AG09319 (cell line): ENCODE measurements around the gene ACADSB.

Source experiments
- DNase-seq: peaks from one replicate; pipeline ENCODE4 v3.0.0-alpha.2; 2010; ENCODE audit warnings: low read depth; ENCODE audit errors: extremely low read depth
- TF ChIP-seq, protein P1 (sequence below): IDR thresholded peaks from 2 replicates; pipeline ENCODE4 v1.5.1; 2011; ENCODE audit warnings: low read depth, mild to moderate bottlenecking, inconsistent platforms, low read length, moderate library complexity

The ACADSB gene

DNA sequence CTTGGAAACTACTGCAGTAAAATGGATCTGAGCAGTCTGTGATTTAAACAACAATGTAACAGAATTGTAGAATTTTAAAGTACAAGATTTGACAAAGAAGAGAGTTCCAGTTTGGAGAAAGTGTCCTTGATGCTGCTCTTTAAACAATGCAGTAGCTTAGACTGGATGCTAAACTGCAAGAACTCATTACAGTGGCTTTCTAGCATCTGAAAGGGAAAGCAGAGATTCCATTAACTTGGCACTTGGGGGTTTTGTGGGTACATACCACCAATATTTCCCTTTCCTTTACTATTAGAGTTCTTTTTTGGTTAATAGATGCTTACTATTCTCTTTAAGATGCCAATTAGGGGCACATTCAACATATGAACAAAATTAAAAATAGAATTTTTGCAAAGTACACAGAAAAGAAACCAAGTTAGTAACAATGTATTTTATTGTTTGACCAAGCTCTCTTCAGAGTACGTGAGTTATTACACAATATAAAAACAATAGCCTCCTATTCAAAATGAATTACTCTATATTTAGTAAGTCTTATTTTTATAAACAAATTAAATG is 16.7 kb upstream of the ACADSB start:
- TF ChIP-seq, protein P1, sequence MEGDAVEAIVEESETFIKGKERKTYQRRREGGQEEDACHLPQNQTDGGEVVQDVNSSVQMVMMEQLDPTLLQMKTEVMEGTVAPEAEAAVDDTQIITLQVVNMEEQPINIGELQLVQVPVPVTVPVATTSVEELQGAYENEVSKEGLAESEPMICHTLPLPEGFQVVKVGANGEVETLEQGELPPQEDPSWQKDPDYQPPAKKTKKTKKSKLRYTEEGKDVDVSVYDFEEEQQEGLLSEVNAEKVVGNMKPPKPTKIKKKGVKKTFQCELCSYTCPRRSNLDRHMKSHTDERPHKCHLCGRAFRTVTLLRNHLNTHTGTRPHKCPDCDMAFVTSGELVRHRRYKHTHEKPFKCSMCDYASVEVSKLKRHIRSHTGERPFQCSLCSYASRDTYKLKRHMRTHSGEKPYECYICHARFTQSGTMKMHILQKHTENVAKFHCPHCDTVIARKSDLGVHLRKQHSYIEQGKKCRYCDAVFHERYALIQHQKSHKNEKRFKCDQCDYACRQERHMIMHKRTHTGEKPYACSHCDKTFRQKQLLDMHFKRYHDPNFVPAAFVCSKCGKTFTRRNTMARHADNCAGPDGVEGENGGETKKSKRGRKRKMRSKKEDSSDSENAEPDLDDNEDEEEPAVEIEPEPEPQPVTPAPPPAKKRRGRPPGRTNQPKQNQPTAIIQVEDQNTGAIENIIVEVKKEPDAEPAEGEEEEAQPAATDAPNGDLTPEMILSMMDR: no peak

DNA sequence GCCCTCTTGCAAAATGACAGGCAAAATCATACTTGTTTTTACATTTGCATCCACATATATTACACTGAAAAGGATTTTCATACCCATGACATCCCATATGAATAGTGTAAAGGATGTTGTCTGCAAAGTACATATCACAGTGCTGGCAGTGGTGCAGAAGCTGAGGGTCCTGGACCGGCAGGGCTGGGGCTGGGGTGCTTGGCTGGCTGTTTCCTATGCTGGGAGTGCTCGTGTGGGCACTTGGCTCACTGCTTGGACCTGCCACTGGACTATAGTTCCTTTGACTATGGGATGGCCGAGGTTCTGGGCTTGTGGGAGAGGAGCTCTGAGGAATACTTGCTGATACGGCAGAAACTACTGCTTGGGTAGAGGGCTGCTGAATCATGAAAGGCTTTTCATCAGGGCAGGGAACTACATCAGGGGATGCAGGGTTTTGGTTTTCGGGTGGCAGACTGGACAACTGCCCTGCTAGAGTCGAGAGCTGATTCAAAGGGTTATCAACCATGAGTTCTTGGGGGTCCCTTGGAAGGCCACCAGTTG is 14.9 kb upstream of the ACADSB start:
- no peak for DNase-seq
- TF ChIP-seq, protein P1: no peak

More for the DNA sequence above, 16.7 kb upstream of the ACADSB start:
- DNase-seq: no peak

DNA sequence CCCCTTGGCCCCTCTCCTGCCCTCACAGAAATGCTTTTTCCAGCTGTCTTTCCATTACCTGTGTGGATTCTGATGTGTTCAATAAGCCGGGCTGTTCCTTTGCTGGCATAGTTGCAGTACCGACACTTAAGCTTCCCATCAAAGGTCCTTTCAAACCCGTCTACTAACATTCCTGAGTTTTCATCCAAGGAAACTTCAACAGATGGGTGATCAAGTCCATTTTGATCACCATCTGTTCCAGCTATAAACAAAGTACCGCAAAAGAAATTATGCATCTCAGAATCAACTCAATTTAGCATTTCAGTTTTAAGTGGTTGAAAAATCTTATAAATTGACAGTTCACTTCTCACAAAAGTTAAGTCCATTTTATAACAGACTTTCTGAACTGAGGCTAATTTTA is 12.9 kb upstream of the ACADSB start:
- TF ChIP-seq, protein P1: no peak
- DNase-seq: no peak

DNA sequence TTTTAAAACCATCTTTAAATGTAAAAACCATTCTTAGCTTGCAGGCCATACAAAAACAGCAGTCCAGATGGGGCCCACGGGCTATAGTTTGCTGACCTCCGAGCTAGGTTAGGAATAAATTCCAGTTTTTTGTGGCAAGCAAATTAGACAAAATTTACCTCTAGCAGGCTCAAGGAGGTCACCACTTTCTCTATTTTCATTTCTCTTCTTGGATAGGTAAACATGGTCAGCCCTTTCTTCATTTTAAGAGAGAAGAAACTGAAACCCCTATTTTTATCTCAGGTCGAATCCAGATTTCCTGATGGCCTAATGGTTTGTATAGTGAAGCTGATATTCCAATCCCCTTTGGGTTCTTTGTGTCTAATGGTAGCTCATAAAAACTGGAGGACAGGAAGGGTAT is 10.9 kb upstream of the ACADSB start:
- TF ChIP-seq, protein P1: no peak
- no peak for DNase-seq

DNA sequence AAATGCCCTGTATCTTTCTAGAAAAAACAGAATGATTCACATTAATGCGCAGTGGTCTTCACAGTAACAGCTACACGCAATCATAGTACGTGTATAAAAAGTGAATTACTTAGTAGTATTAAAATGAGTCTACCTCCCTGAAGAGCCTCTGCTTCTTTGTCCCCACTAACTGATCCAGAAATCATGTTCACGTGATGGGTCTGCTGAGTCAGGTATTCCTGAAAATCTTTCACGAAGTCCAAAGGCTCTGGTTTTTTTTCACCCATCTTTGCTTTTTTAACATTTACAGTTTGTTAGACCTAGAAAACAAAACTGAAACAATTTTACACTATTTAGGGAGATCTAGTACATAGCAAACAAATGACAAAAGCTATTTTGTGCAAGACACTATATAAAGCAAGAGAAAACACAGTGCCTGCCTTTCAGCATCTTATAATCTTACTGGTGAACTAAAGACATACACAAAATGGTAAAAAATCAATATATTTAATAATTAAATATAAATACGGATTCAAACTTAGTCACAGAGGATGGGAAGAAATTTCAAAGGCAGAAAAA is 10.4 kb upstream of the ACADSB start:
- no peak for DNase-seq
- TF ChIP-seq, protein P1: no peak

DNA sequence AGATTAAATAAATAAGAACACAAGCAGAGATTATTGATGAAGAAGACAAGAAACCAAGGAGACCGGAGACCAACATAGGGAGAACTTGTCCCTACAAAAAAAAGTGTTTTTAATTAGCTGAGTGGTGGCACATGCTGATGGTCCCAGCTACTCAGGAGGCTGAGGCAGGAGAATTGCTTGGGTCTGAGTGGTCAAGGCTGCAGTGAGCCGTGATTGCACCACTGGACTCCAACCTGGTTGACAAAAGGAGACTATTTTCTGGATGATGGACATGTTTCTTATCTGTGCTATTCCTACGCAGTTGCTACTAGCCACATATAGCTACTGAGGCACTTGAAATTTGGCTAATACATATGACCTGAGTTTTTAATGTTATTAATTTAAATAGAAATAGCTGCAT is 9.9 kb upstream of the ACADSB start:
- TF ChIP-seq, protein P1: no peak
- no peak for DNase-seq

DNA sequence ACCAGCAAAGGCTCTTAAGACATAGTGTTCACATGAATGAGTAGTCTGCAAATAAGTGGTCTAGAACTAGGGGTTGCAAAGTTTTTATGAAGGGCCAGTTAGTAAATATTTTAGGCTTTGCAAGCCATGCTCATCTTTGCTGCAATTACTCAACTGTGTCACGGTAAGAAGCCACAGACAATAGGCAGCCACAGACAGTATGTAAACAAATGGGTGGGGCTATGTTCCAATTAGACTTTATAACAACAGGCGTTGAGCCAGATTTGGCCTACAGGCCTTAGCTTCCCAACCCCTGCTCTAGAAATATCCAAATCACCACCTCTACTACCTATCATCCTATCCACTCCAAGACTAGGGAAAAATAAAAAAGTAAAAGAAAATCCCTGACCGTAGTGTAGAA is 9.5 kb upstream of the ACADSB start:
- DNase-seq: no peak
- TF ChIP-seq, protein P1: no peak
